ENCODE results near the gene GLDN. TPM values are rescaled to one million over a fixed set of nuclear protein-coding genes. Genes with fewer than 3 reads are reported as not detected.

Gene GLDN
- polyA plus RNA-seq, 1 of the 3 experiments (the other 2 are of a cell fraction) = not detected

GRCh38 chr15:51348688-51349087 lies 7.2 kb downstream of the GLDN start:
- POLR2A ChIA-PET = no interaction called here

More at GRCh38 chr15:51348688-51349087, 7.2 kb downstream of the GLDN start:
- Histone ChIP-seq H2AFZ (ENCODE audit: low read depth) (no peak overlapping the region), H3K79me2 (ENCODE audit: insufficient read depth) (no peaks in the 10 kb centered on the region), H3K9ac (no peak overlapping the region), H3K4me1 (ENCODE audit: control insufficient read depth in 1 of 2, insufficient read depth in 2 of 2, low read depth in 1 of 2, low read length in 1 of 2) (no peaks in the 10 kb centered on the region), H3K4me3 (ENCODE audit: low read depth in 2 of 2, low read length in 1 of 2) (no peak overlapping the region), H3K36me3 (replicated peaks in 1 of 2; ENCODE audit: control insufficient read depth in 1 of 2, insufficient read depth in 2 of 2, low read length in 1 of 2) (no peaks in the 10 kb centered on the region), H3F3A (replicated peaks; ENCODE audit: insufficient read depth) (no peaks in the 10 kb centered on the region), H3K27ac (ENCODE audit: low read depth in 2 of 2, low read length in 1 of 2) (no peak overlapping the region), H3K9me3 (no peaks in the 10 kb centered on the region), H3K9me2 (no peaks in the 10 kb centered on the region), H3K4me2 (no peak overlapping the region), H4K20me1 (ENCODE audit: insufficient read depth) (no peaks in the 10 kb centered on the region), H3K27me3 (ENCODE audit: insufficient read depth) (no peaks in the 10 kb centered on the region; the same call in 1 of the 2 replicates)
- no peak for DNase-seq
- CTCF ChIA-PET = interaction anchor here (0.9 to 3.4 kb wide), 3 partner anchors 33 to 186 kb away, joined by 3 to 11 read pairs (median 6); no protein-coding TSS in a partner anchor
- TF ChIP-seq MAX (IDR thresholded peaks at IDR 0.05; ENCODE audit: low read depth) (no peak), ELF1 (IDR thresholded peaks at IDR 0.05) (no peak), EP300 (IDR thresholded peaks at IDR 0.05; ENCODE audit: borderline replicate concordance in 1 of 2, low read depth in 1 of 2, low read length in 1 of 2) (no peak), SIN3A (IDR thresholded peaks at IDR 0.05; ENCODE audit: borderline replicate concordance, low read depth, low read length) (no peak), RAD21 (IDR thresholded peaks at IDR 0.05; ENCODE audit: low read length) (no peak), CTCF (IDR thresholded peaks at IDR 0.05) (no peak), NFIC (IDR thresholded peaks at IDR 0.05; ENCODE audit: borderline replicate concordance) (no peak), IRF3 (IDR thresholded peaks at IDR 0.05; ENCODE audit: low read depth, low read length) (no peak), USF2 (IDR thresholded peaks at IDR 0.05; ENCODE audit: borderline replicate concordance, low read depth, low read length) (no peak), TEAD4 (IDR thresholded peaks at IDR 0.05; ENCODE audit: borderline replicate concordance, insufficient read depth) (no peak), MXI1 (IDR thresholded peaks at IDR 0.05; ENCODE audit: low read depth, low read length) (no peak), GATA2 (CRISPR knock-in tag; IDR thresholded peaks at IDR 0.05) (no peak), USF1 (IDR thresholded peaks at IDR 0.05; ENCODE audit: borderline replicate concordance, low read depth) (no peak), POLR2AphosphoS5 (IDR thresholded peaks at IDR 0.05; ENCODE audit: low read depth, low read length) (no peak), SMC3 (IDR thresholded peaks at IDR 0.05; ENCODE audit: low read depth, low read length) (no peak), TCF12 (IDR thresholded peaks at IDR 0.05) (no peak), ZBTB33 (IDR thresholded peaks at IDR 0.05; ENCODE audit: borderline replicate concordance, low read depth) (no peak), FOXM1 (IDR thresholded peaks at IDR 0.05; ENCODE audit: low read depth) (no peak), PBX3 (IDR thresholded peaks at IDR 0.05) (no peak), YY1 (IDR thresholded peaks at IDR 0.05; ENCODE audit: low read depth) (no peak)
- 71% methylated on average over 5 of the region's 5 CpGs for WGBS (ENCODE audit: low lambda C conversion rate)

Data from SK-N-SH (cell line).